GM12878 (cell line): ENCODE measurements around the gene JADE1. TPM values are rescaled to one million over a fixed set of nuclear protein-coding genes. Genes with fewer than 3 reads are reported as not detected.

Source experiments
- ASH2L ChIP-seq: fragments of 300-600, 200-600 bp; sonication (generic); IDR thresholded peaks from 2 replicates; pipeline ENCODE4 v1.6.1; 2017; ENCODE audit warnings: low read depth, mild to moderate bottlenecking, borderline replicate concordance
- ATF2 ChIP-seq: IDR thresholded peaks from 2 replicates; pipeline ENCODE4 v1.6.1; 2012; ENCODE audit warnings: low read length, inconsistent platforms
- ATF3 ChIP-seq: IDR thresholded peaks from 2 replicates; pipeline ENCODE4 v1.6.1; 2011; ENCODE audit warnings: low read depth, mild to moderate bottlenecking, low read length, moderate library complexity, borderline replicate concordance; ENCODE audit errors: extremely low read depth
- BCL11A ChIP-seq: IDR thresholded peaks from 2 replicates; pipeline ENCODE4 v1.6.1; 2011; ENCODE audit warnings: low read depth, low read length
- CBX5 ChIP-seq: sonication (generic); IDR thresholded peaks from 2 replicates; pipeline ENCODE4 v1.6.1; 2016; ENCODE audit warnings: low read depth, moderate library complexity, mild to moderate bottlenecking, inconsistent platforms
- DPF2 ChIP-seq: fragments of 450-650 bp; IDR thresholded peaks from 2 replicates; pipeline ENCODE4 v1.6.1; 2017; ENCODE audit warnings: mild to moderate bottlenecking
- EZH2 ChIP-seq: IDR thresholded peaks from 2 replicates; pipeline ENCODE4 v1.6.1; 2012; ENCODE audit warnings: low read depth, mild to moderate bottlenecking, control low read depth, inconsistent platforms, low read length, borderline replicate concordance; ENCODE audit not compliant: control insufficient read depth
- KAT2A ChIP-seq: conservative IDR thresholded peaks from 2 replicates; pipeline ENCODE4 v1.6.1; 2011; ENCODE audit warnings: low read depth, low read length; ENCODE audit not compliant: control insufficient read depth
- MTA2 ChIP-seq: fragments of 450-650 bp; IDR thresholded peaks from 2 replicates; pipeline ENCODE4 v1.6.1; 2016; ENCODE audit warnings: low read depth, mild to moderate bottlenecking, moderate library complexity
- MXI1 ChIP-seq: fragments of 150-350 bp; IDR thresholded peaks from 2 replicates; pipeline ENCODE4 v1.6.1; 2011; ENCODE audit warnings: low read depth, mild to moderate bottlenecking, inconsistent platforms, low read length, improper control_type of control experiment
- NBN ChIP-seq: fragments of 450-650 bp; IDR thresholded peaks from 2 replicates; pipeline ENCODE4 v1.6.1; 2016
- NR2C1 ChIP-seq: fragments of 450-650 bp; IDR thresholded peaks from 2 replicates; pipeline ENCODE4 v1.6.1; 2017; ENCODE audit warnings: antibody characterized with exemption, mild to moderate bottlenecking, moderate library complexity
- PRDM15 ChIP-seq: fragments of 450-650 bp; formaldehyde crosslinking; IDR thresholded peaks from 2 replicates; pipeline ENCODE4 v1.4.0; 2020; ENCODE audit warnings: mild to moderate bottlenecking, moderate library complexity
- SMC3 ChIP-seq: IDR thresholded peaks from 2 replicates; pipeline ENCODE4 v1.6.1; 2011; ENCODE audit warnings: low read length, improper control_type of control experiment, borderline replicate concordance
- TAF1 ChIP-seq: IDR thresholded peaks from 2 replicates; pipeline ENCODE4 v1.6.1; 2011; ENCODE audit warnings: mild to moderate bottlenecking, low read depth, low read length, borderline replicate concordance
- ZNF687 ChIP-seq: fragments of 450-650 bp; IDR thresholded peaks from 2 replicates; pipeline ENCODE4 v1.6.1; 2017; ENCODE audit warnings: mild to moderate bottlenecking, moderate library complexity
- polyA plus RNA-seq, 11 experiments: library from polyadenylated mRNA; depleted of rRNA in 4 of 11; unstranded in 6 of 11; stranded (reverse) in 5 of 11; fragments of >200 nt; fragmentation: Nextera tagmentation in 4 of 11; fragmentation: Illumina TruSeq in 1 of 11; extraction: Ambion mirVana in 4 of 11; extraction: Trizol in 1 of 11; gene quantifications; 1 replicate in 1 of 11; 2 replicates in 10 of 11; pipeline versions ENCODE4 v1.2.1 to v1.2.3, GENCODE V29; 2011 to 2016; ENCODE audit warnings: inconsistent platforms in 2 of 11, missing spikeins in 2 of 11, low read depth in 1 of 11
- total RNA-seq, 4 experiments: library from RNA; depleted of rRNA in 3 of 4; stranded (reverse); fragments of >200 nt in 3 of 4; fragmentation: Illumina TruSeq in 1 of 4; extraction: Trizol in 1 of 4; gene quantifications; 2 replicates each; pipeline versions ENCODE4 v1.2.1 to v1.2.3, GENCODE V29; 2013 to 2021
- TF ChIP-seq, protein P1 (sequence below): fragments of 450-650 bp; formaldehyde crosslinking; IDR thresholded peaks from 2 replicates; pipeline ENCODE4 v1.5.0; 2022; ENCODE audit warnings: mild to moderate bottlenecking, missing genetic modification characterization

Gene JADE1
- total and polyA plus RNA-seq, 10 of the 15 experiments (the other 5 are each of a cell fraction or from before 2014, with no cell fraction given): 5.9 to 27.2 (median 15.8) TPM

GRCh38 chr4:128862608-128863311 lies 53.3 kb downstream of the JADE1 start (continued):
- TF ChIP-seq MTA2: no peak
- TF ChIP-seq ASH2L: no peak
- TF ChIP-seq PRDM15: no peak
- no peak for TF ChIP-seq NBN
- TF ChIP-seq ATF3: no peak
- no peak for TF ChIP-seq TAF1
- TF ChIP-seq DPF2: no peak
- no peak for TF ChIP-seq ZNF687
- TF ChIP-seq, protein P1, sequence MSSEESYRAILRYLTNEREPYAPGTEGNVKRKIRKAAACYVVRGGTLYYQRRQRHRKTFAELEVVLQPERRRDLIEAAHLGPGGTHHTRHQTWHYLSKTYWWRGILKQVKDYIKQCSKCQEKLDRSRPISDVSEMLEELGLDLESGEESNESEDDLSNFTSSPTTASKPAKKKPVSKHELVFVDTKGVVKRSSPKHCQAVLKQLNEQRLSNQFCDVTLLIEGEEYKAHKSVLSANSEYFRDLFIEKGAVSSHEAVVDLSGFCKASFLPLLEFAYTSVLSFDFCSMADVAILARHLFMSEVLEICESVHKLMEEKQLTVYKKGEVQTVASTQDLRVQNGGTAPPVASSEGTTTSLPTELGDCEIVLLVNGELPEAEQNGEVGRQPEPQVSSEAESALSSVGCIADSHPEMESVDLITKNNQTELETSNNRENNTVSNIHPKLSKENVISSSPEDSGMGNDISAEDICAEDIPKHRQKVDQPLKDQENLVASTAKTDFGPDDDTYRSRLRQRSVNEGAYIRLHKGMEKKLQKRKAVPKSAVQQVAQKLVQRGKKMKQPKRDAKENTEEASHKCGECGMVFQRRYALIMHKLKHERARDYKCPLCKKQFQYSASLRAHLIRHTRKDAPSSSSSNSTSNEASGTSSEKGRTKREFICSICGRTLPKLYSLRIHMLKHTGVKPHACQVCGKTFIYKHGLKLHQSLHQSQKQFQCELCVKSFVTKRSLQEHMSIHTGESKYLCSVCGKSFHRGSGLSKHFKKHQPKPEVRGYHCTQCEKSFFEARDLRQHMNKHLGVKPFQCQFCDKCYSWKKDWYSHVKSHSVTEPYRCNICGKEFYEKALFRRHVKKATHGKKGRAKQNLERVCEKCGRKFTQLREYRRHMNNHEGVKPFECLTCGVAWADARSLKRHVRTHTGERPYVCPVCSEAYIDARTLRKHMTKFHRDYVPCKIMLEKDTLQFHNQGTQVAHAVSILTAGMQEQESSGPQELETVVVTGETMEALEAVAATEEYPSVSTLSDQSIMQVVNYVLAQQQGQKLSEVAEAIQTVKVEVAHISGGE (CRISPR knock-in tag): no peak
- no peak for TF ChIP-seq KAT2A
- no peak for TF ChIP-seq BCL11A
- no peak for TF ChIP-seq SMC3
- TF ChIP-seq CBX5: 0 out of 2 replicates have a peak, but pooled peaks have one; percentile 50
- no peak for TF ChIP-seq NR2C1
- TF ChIP-seq MXI1: no peak
- TF ChIP-seq ATF2: peak; percentile 75; the same call in 1 of the 2 replicates
- no peak for TF ChIP-seq EZH2
